ENCODE results near the gene ZFP36L1.

Gene ZFP36L1

GRCh38 chr14:68794851-68795596 lies 2.2 kb upstream of the ZFP36L1 start:
- peak; percentile 74 for DNase-seq

- DNase-seq, result peak; percentile 92
Observed at GRCh38 chr14:68794130-68794850, 1.4 kb upstream of the ZFP36L1 start.

- no peak for DNase-seq
Observed at GRCh38 chr14:68793734-68794129, 865 bp upstream of the ZFP36L1 start.

GRCh38 chr14:68792678-68792978 lies 239 bp downstream of the ZFP36L1 start:
- no peak for DNase-seq

- peak; percentile 41 for DNase-seq
Observed at GRCh38 chr14:68791902-68792677, 777 bp downstream of the ZFP36L1 start.

GRCh38 chr14:68791078-68791901 lies 1.6 kb downstream of the ZFP36L1 start:
- DNase-seq, result no peak

GRCh38 chr14:68790644-68791077 lies 2.2 kb downstream of the ZFP36L1 start:
- peak; percentile 64 for DNase-seq

- DNase-seq, result peak; percentile 28
Observed at GRCh38 chr14:68789821-68790643, 2.8 kb downstream of the ZFP36L1 start.

- peak; percentile 90 for DNase-seq
Observed at GRCh38 chr14:68788996-68789820, 3.7 kb downstream of the ZFP36L1 start.

- DNase-seq, result no peak
Observed at GRCh38 chr14:68788275-68788995, 4.4 kb downstream of the ZFP36L1 start.

GRCh38 chr14:68787092-68787992 lies 5.5 kb downstream of the ZFP36L1 start:
- DNase-seq, result peak; percentile 57

- DNase-seq, result no peak
Observed at GRCh38 chr14:68786491-68787091, 6.3 kb downstream of the ZFP36L1 start.

GRCh38 chr14:68785534-68786490 lies 7.1 kb downstream of the ZFP36L1 start:
- peak; percentile 55 for DNase-seq

GRCh38 chr14:68784978-68785533 lies 7.8 kb downstream of the ZFP36L1 start:
- no peak for DNase-seq

GRCh38 chr14:68784226-68784910 lies 8.5 kb downstream of the ZFP36L1 start:
- peak; percentile 23 for DNase-seq

Measured in CD4-positive, alpha-beta T cell treated with Interleukin-21 for 1 hour (primary cell).